Glutamatergic neuron (in vitro differentiated cells): ENCODE results near the gene B3GLCT. TPM values are rescaled to one million over a fixed set of nuclear protein-coding genes. Genes with fewer than 3 reads are reported as not detected.

Source experiments
- DNase-seq: peaks from one replicate; pipeline ENCODE4 v3.0.0; 2022
- H3K27ac Mint-ChIP-seq: one replicate; pipeline ENCODE4 v1.8.0; 2020; ENCODE audit warnings: mild to moderate bottlenecking, mixed read lengths, inconsistent platforms; ENCODE audit not compliant: unreplicated experiment
- H3K27me3 Mint-ChIP-seq: one replicate; pipeline ENCODE4 v1.8.0; 2020; ENCODE audit warnings: mild to moderate bottlenecking, moderate library complexity, mixed read lengths, inconsistent platforms; ENCODE audit not compliant: unreplicated experiment
- H3K36me3 Mint-ChIP-seq: one replicate; pipeline ENCODE4 v1.8.0; 2020; ENCODE audit warnings: mild to moderate bottlenecking, mixed read lengths, inconsistent platforms; ENCODE audit not compliant: unreplicated experiment
- H3K4me1 Mint-ChIP-seq: one replicate; pipeline ENCODE4 v1.8.0; 2020; ENCODE audit warnings: mild to moderate bottlenecking, low read depth, mixed read lengths, inconsistent platforms; ENCODE audit not compliant: unreplicated experiment
- H3K4me3 Mint-ChIP-seq: one replicate; pipeline ENCODE4 v1.8.0; 2020; ENCODE audit warnings: mild to moderate bottlenecking, mixed read lengths, inconsistent platforms; ENCODE audit not compliant: unreplicated experiment
- H3K9me3 Mint-ChIP-seq: one replicate; pipeline ENCODE4 v1.8.0; 2020; ENCODE audit warnings: mild to moderate bottlenecking, moderate library complexity, mixed read lengths, inconsistent platforms; ENCODE audit not compliant: unreplicated experiment
- CTCF ChIP-seq: fragments of 200-600 bp; sonication (generic); IDR thresholded peaks from one replicate; pipeline ENCODE4 v1.5.0; 2021; ENCODE audit not compliant: partially characterized antibody, unreplicated experiment
- long read RNA-seq: library from polyadenylated mRNA; unstranded; transcript quantifications from one replicate; pipeline ENCODE4 v2.0.0, GENCODE V29; 2020; ENCODE audit not compliant: unreplicated experiment
- total RNA-seq: library from RNA; stranded (reverse); fragmentation: NEBNext Ultra II Directional; extraction: Animal tissue kit (Norgen Biotek cat#: 25700); gene quantifications from one replicate; pipeline ENCODE4 v1.2.1, GENCODE V29; 2021; ENCODE audit not compliant: unreplicated experiment

The B3GLCT gene
- total RNA-seq: 11.6 TPM
- long read RNA-seq, full-length matches to known transcripts: 4 of 9 reads
- long read RNA-seq, partial matches to known transcripts: 0 of 9 reads
- long read RNA-seq, other reads (novel, unspliced or antisense): 5 of 9 reads

- H3K36me3 Mint-ChIP-seq: no peaks in the 10 kb centered on the region
- H3K4me1 Mint-ChIP-seq: peaks cover 28% of the 10 kb centered on the region
- H3K27me3 Mint-ChIP-seq: peaks cover 5% of the 10 kb centered on the region
- peak; percentile 89 for DNase-seq
- peaks cover 4% of the 10 kb centered on the region for H3K9me3 Mint-ChIP-seq
- peak within 1 kb of the TSS; percentile 78 for H3K27ac Mint-ChIP-seq
- H3K4me3 Mint-ChIP-seq: peak within 1 kb of the TSS; percentile 82
- peak; percentile 95 for TF ChIP-seq CTCF
Measured at GRCh38 chr13:31199849-31200636, at the start of gene B3GLCT. B3GLCT (plus strand) TSS chr13:31199975; CDS start chr13:31200085, 110 bp downstream.

DNA sequence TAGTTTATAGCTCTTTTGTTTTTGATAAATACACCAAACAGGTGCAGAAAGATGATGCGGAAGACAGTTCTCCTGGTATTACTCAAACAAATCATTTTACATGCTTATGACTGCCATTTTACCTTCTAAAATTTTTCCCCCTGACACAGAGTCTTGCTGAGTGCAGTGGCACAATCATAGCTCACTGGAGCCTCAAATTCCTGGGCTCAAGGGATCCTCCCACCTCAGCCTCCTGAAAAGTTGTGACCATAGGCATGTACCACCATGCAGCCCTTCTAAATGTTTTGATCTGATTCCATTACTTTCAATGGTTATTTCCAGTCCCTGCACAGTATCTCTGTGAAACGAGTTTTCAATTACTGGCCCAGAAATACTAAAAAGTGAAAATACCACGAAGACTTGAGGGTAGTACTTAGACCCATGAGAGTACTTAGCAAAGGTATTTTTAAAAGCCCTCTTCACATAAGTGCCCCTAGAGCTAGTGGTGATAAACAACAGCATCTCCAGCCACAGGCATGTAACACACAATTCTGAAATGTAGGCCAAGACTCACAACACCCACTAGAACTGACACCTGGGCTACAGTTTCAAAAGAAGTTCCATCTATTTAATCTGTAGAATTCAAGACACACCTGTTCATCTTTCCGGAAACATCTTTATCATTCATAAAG lies 49.3 kb upstream of the B3GLCT start:
- Mint-ChIP-seq H3K36me3 (no peaks in the 10 kb centered on the region), H3K4me3 (no peak overlapping the region), H3K4me1 (peaks cover 7% of the 10 kb centered on the region), H3K27ac (no peak overlapping the region), H3K27me3 (no peaks in the 10 kb centered on the region), H3K9me3 (no peaks in the 10 kb centered on the region)
- no peak for DNase-seq
- no peak for TF ChIP-seq CTCF

DNA sequence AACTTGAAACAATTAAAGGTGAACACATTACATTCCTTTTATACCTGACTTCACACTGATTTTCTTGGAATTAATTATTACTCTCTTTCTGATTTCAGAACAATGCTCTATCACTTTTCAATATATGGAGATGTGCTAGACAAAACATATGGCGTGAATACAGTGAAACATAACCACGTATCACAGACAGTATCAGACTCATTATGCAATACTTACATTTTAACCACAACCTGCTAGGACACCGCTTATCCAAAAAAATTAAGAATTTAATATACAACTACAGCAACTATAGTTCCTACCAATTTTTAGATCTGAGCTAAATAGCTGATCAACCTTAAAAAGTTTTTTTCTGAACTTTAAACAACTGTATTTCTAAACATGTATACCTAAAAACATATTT lies 47.9 kb upstream of the B3GLCT start:
- no peaks in the 10 kb centered on the region for H3K36me3 Mint-ChIP-seq
- H3K4me1 Mint-ChIP-seq: peaks cover 7% of the 10 kb centered on the region
- no peak overlapping the region for H3K27ac Mint-ChIP-seq
- no peak overlapping the region for H3K4me3 Mint-ChIP-seq
- no peak for DNase-seq
- no peak for TF ChIP-seq CTCF
- H3K9me3 Mint-ChIP-seq: no peaks in the 10 kb centered on the region
- no peaks in the 10 kb centered on the region for H3K27me3 Mint-ChIP-seq

DNA sequence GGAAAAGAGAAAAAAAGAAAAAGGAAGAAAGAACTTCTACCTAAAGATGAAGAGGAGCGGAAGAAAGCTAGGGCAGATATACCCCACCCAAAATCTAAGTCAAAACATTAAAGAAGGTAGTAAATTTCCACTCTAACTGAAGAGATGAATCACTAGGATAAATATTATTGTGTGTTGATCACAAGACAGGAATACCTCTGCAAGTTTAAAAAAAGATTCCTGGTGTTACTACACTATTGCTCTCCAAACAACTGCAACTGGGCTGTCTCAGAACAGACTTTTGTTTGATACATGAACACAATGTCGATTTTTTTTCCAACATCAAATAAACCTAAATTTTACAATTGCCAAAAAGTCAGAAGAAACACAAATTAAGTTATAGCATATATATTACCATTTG lies 44.8 kb upstream of the B3GLCT start:
- no peaks in the 10 kb centered on the region for H3K9me3 Mint-ChIP-seq
- H3K36me3 Mint-ChIP-seq: no peaks in the 10 kb centered on the region
- peaks cover 12% of the 10 kb centered on the region for H3K4me1 Mint-ChIP-seq
- no peak overlapping the region for H3K4me3 Mint-ChIP-seq
- H3K27ac Mint-ChIP-seq: no peak overlapping the region
- no peak for TF ChIP-seq CTCF
- no peaks in the 10 kb centered on the region for H3K27me3 Mint-ChIP-seq
- DNase-seq: no peak

- Mint-ChIP-seq H3K27me3 (peaks cover 11% of the 10 kb centered on the region), H3K4me1 (peaks cover 15% of the 10 kb centered on the region), H3K27ac (peak overlapping the region; percentile 99), H3K36me3 (no peaks in the 10 kb centered on the region), H3K9me3 (peaks cover 10% of the 10 kb centered on the region), H3K4me3 (peak overlapping the region; percentile 98)
- no peak for DNase-seq
- no peak for TF ChIP-seq CTCF
Measured at GRCh38 chr13:31159306-31159705, 40.5 kb upstream of the B3GLCT start.
